H9 (cell line): ENCODE data around the gene KRTAP22-1. TPM values are rescaled to one million over a fixed set of nuclear protein-coding genes. Genes with fewer than 3 reads are reported as not detected.

Source experiments
- DNase-seq: peaks from one replicate; pipeline ENCODE4 v3.0.0-alpha.2; 2017
- H2AFZ ChIP-seq: one replicate; pipeline ENCODE4 v1.6.1; 2013; ENCODE audit warnings: mild to moderate bottlenecking, low read length, control low read depth, moderate library complexity
- H2AK5ac ChIP-seq: 2 replicates; pipeline ENCODE4 v1.6.1; 2013; ENCODE audit warnings: low read length, control low read depth, mixed read lengths; ENCODE audit not compliant: insufficient read length
- H2BK120ac ChIP-seq: one replicate; pipeline ENCODE4 v1.6.1; 2013; ENCODE audit warnings: low read depth, mild to moderate bottlenecking, low read length, control low read depth, inconsistent platforms; ENCODE audit not compliant: poor library complexity, severe bottlenecking
- H2BK12ac ChIP-seq: 2 replicates; pipeline ENCODE4 v1.6.1; 2013; ENCODE audit warnings: low read length, control low read depth, mixed read lengths, low read depth; ENCODE audit not compliant: insufficient read length
- H2BK15ac ChIP-seq: 2 replicates; pipeline ENCODE4 v1.6.1; 2013; ENCODE audit warnings: low read depth, low read length, control low read depth
- H2BK20ac ChIP-seq: one replicate; pipeline ENCODE4 v1.6.1; 2013; ENCODE audit warnings: low read depth, mild to moderate bottlenecking, low read length, control low read depth, inconsistent platforms; ENCODE audit not compliant: poor library complexity, severe bottlenecking
- H2BK5ac ChIP-seq: 2 replicates; pipeline ENCODE4 v1.6.1; 2013; ENCODE audit warnings: low read length, control low read depth, mixed read lengths; ENCODE audit not compliant: insufficient read length
- H3K14ac ChIP-seq: 2 replicates; pipeline ENCODE4 v1.6.1; 2013; ENCODE audit warnings: low read length, control low read depth; ENCODE audit not compliant: insufficient read depth
- H3K18ac ChIP-seq: 2 replicates; pipeline ENCODE4 v1.6.1; 2013; ENCODE audit warnings: low read depth, mild to moderate bottlenecking, mixed read lengths, low read length, control low read depth; ENCODE audit not compliant: insufficient read length
- H3K23ac ChIP-seq: 2 replicates; pipeline ENCODE4 v1.6.1; 2013; ENCODE audit warnings: low read length, control low read depth, mixed read lengths, low read depth; ENCODE audit not compliant: insufficient read length
- H3K23me2 ChIP-seq: 2 replicates; pipeline ENCODE4 v1.6.1; 2013; ENCODE audit warnings: low read depth, mild to moderate bottlenecking, mixed read lengths, low read length, control low read depth; ENCODE audit not compliant: insufficient read length, poor library complexity, severe bottlenecking
- H3K27ac ChIP-seq: 2 replicates; pipeline ENCODE4 v1.5.1; 2013; ENCODE audit warnings: low read length, control low read depth, mixed read lengths, low read depth; ENCODE audit not compliant: insufficient read length
- H3K27me3 ChIP-seq: 2 replicates; pipeline ENCODE4 v1.6.1; 2013; ENCODE audit warnings: low read length, control low read depth, inconsistent platforms; ENCODE audit not compliant: insufficient read depth
- H3K4ac ChIP-seq: 2 replicates; pipeline ENCODE4 v1.6.1; 2013; ENCODE audit warnings: low read depth, mild to moderate bottlenecking, control low read depth, inconsistent platforms, low read length, moderate library complexity
- H3K4me1 ChIP-seq: 2 replicates; pipeline ENCODE4 v1.6.1; 2013; ENCODE audit warnings: low read length, control low read depth, inconsistent platforms; ENCODE audit not compliant: insufficient read depth
- H3K4me2 ChIP-seq: 2 replicates; pipeline ENCODE4 v1.6.1; 2013; ENCODE audit warnings: low read length, control low read depth, mixed read lengths; ENCODE audit not compliant: insufficient read length, insufficient read depth
- H3K56ac ChIP-seq: 2 replicates; pipeline ENCODE4 v1.6.1; 2013; ENCODE audit warnings: low read depth, mild to moderate bottlenecking, mixed read lengths, low read length, control low read depth; ENCODE audit not compliant: insufficient read length
- H3K79me1 ChIP-seq: 2 replicates; pipeline ENCODE4 v1.6.1; 2013; ENCODE audit warnings: low read depth, mild to moderate bottlenecking, moderate library complexity, low read length, control low read depth, inconsistent platforms; ENCODE audit not compliant: insufficient read depth, poor library complexity, severe bottlenecking
- H3K79me2 ChIP-seq: 2 replicates; pipeline ENCODE4 v1.6.1; 2013; ENCODE audit warnings: low read length, control low read depth, inconsistent platforms; ENCODE audit not compliant: insufficient read depth
- H3K9ac ChIP-seq: 2 replicates; pipeline ENCODE4 v1.6.1; 2013; ENCODE audit warnings: low read length, control low read depth, mixed read lengths; ENCODE audit not compliant: insufficient read length; ENCODE audit errors: extremely low read depth
- H3K9me3 ChIP-seq: one replicate; pipeline ENCODE4 v1.6.1; 2013; ENCODE audit warnings: low read depth, low read length, inconsistent platforms; ENCODE audit not compliant: control insufficient read depth
- H3T11ph ChIP-seq: one replicate; pipeline ENCODE4 v1.6.1; 2013; ENCODE audit warnings: mild to moderate bottlenecking, low read length, control low read depth, inconsistent platforms
- H4K20me1 ChIP-seq: one replicate; pipeline ENCODE4 v1.6.1; 2013; ENCODE audit not compliant: control insufficient read depth, insufficient read length, insufficient read depth
- H4K5ac ChIP-seq: 2 replicates; pipeline ENCODE4 v1.6.1; 2013; ENCODE audit warnings: low read depth, mild to moderate bottlenecking, mixed read lengths, low read length, control low read depth; ENCODE audit not compliant: insufficient read length
- H4K8ac ChIP-seq: replicated peaks from 2 replicates; pipeline ENCODE4 v1.6.1; 2013; ENCODE audit warnings: low read length, control low read depth, mixed read lengths, low read depth; ENCODE audit not compliant: insufficient read length
- H4K91ac ChIP-seq: 2 replicates; pipeline ENCODE4 v1.6.1; 2013; ENCODE audit warnings: low read depth, mild to moderate bottlenecking, moderate library complexity, mixed read lengths, low read length, control low read depth; ENCODE audit not compliant: insufficient read length
- H3K27ac Mint-ChIP-seq, 3 experiments: 2 replicates in 2 of 3; 3 replicates in 1 of 3; pipeline ENCODE4 v1.8.0; 2020 to 2021; ENCODE audit warnings: mixed read lengths in 3 of 3, mild to moderate bottlenecking in 1 of 3, moderate library complexity in 1 of 3
- H3K27me3 Mint-ChIP-seq: 2 replicates; pipeline ENCODE4 v1.8.0; 2021; ENCODE audit warnings: low read depth, mild to moderate bottlenecking, moderate library complexity, mixed read lengths
- H3K36me3 Mint-ChIP-seq, 3 experiments: 2 replicates in 2 of 3; 3 replicates in 1 of 3; pipeline ENCODE4 v1.8.0; 2020 to 2021; ENCODE audit warnings: low read depth in 3 of 3, mixed read lengths in 3 of 3; ENCODE audit not compliant: insufficient read depth in 1 of 3
- H3K4me1 Mint-ChIP-seq, 2 experiments: 2 replicates each; pipeline ENCODE4 v1.8.0; 2020; ENCODE audit warnings: mixed read lengths in 2 of 2
- H3K4me3 Mint-ChIP-seq, 2 experiments: 2 replicates in 1 of 2; 3 replicates in 1 of 2; pipeline ENCODE4 v1.8.0; 2020 to 2021; ENCODE audit warnings: mild to moderate bottlenecking in 2 of 2, mixed read lengths in 2 of 2, moderate library complexity in 1 of 2
- H3K9me3 Mint-ChIP-seq, 2 experiments: 2 replicates in 1 of 2; 3 replicates in 1 of 2; pipeline ENCODE4 v1.8.0; 2020; ENCODE audit warnings: mild to moderate bottlenecking in 2 of 2, mixed read lengths in 2 of 2, moderate library complexity in 1 of 2
- WGBS: extraction: QIAGEN DNeasy Blood & Tissue Kit; methylation state at CpG from one replicate; pipeline ENCODE4 v1.1.7; 2013; ENCODE audit warnings: missing lambda C conversion rate, low lambda C conversion rate, mixed read lengths; ENCODE audit not compliant: insufficient read length; ENCODE audit errors: extremely low coverage; 5-methylcytosine and 5-hydroxymethylcytosine counted together
- long read RNA-seq: library from polyadenylated mRNA; unstranded; transcript quantifications from one replicate; pipeline ENCODE4 v2.0.0, GENCODE V29; 2020
- total RNA-seq: library from RNA; stranded (reverse); gene quantifications from 2 replicates; pipeline ENCODE4 v1.2.1, GENCODE V29; 2021
- TF ChIP-seq, protein P1 (sequence below): fragments of 200-600 bp; sonication (generic); conservative IDR thresholded peaks from 3 replicates; pipeline ENCODE4 v1.8.0; 2021; ENCODE audit warnings: antibody characterized with exemption, mild to moderate bottlenecking

Gene KRTAP22-1
- total RNA-seq: not detected in 2 replicates
- long read RNA-seq: 0 reads

DNA sequence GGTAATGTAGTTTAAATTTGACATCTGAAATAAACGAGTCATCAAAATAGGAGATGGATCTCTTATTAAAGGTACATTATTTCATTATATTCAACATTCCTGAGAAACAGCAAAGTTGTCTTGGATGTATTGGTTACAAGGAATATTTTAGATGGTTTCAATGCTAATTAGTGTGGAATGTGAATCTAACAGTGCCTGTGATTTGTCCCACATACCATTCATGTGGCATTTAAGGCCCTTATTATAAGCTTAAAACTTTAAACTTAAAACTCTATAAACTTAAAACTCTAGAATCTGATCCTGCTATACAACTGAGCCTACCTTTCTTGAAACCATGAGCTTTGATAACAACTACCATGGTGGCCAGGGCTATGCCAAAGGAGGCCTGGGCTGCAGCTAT, at the start of gene KRTAP22-1:
TSS of gene KRTAP22-1 (plus strand) at position 301 of the 400 bp plus-strand sequence.
- H3K9ac ChIP-seq: no peak within 1 kb of the TSS
- H3K27me3 Mint-ChIP-seq: no peaks in the 10 kb centered on the region
- no peak within 1 kb of the TSS for H3K27ac ChIP-seq
- no peak within 1 kb of the TSS for H3K23ac ChIP-seq
- no peak within 1 kb of the TSS for H2BK12ac ChIP-seq
- H3K4ac ChIP-seq: no peak within 1 kb of the TSS
- no peak within 1 kb of the TSS for H4K8ac ChIP-seq
- no peaks in the 10 kb centered on the region for H3K9me3 ChIP-seq
- no peaks in the 10 kb centered on the region for H3K79me1 ChIP-seq
- no peak within 1 kb of the TSS for H2AK5ac ChIP-seq
- H3K27me3 ChIP-seq: no peaks in the 10 kb centered on the region
- H3K36me3 Mint-ChIP-seq: peaks cover 0 to 18% (median 0%) of the 10 kb centered on the region in 3 experiments; a peak in 2 of 7 replicates
- H4K91ac ChIP-seq: no peak within 1 kb of the TSS
- H2BK120ac ChIP-seq: no peak within 1 kb of the TSS
- no CpG with 5 or more reads among the region's 1 CpG for WGBS
- H3K4me1 Mint-ChIP-seq: no peaks in the 10 kb centered on the region
- TF ChIP-seq, protein P1, sequence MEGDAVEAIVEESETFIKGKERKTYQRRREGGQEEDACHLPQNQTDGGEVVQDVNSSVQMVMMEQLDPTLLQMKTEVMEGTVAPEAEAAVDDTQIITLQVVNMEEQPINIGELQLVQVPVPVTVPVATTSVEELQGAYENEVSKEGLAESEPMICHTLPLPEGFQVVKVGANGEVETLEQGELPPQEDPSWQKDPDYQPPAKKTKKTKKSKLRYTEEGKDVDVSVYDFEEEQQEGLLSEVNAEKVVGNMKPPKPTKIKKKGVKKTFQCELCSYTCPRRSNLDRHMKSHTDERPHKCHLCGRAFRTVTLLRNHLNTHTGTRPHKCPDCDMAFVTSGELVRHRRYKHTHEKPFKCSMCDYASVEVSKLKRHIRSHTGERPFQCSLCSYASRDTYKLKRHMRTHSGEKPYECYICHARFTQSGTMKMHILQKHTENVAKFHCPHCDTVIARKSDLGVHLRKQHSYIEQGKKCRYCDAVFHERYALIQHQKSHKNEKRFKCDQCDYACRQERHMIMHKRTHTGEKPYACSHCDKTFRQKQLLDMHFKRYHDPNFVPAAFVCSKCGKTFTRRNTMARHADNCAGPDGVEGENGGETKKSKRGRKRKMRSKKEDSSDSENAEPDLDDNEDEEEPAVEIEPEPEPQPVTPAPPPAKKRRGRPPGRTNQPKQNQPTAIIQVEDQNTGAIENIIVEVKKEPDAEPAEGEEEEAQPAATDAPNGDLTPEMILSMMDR: no peak
- no peak within 1 kb of the TSS for H2BK5ac ChIP-seq
- H4K20me1 ChIP-seq: no peaks in the 10 kb centered on the region
- H3K27ac Mint-ChIP-seq: no peak within 1 kb of the TSS; a peak in 1 of 7 replicates
- no peak within 1 kb of the TSS for H3K4me3 Mint-ChIP-seq
- no peak within 1 kb of the TSS for H2AFZ ChIP-seq
- DNase-seq: no peak
- H2BK15ac ChIP-seq: no peak within 1 kb of the TSS
- H4K5ac ChIP-seq: no peak within 1 kb of the TSS
- H2BK20ac ChIP-seq: no peak within 1 kb of the TSS
- H3T11ph ChIP-seq: no peak within 1 kb of the TSS
- H3K14ac ChIP-seq: no peak within 1 kb of the TSS
- H3K23me2 ChIP-seq: no peaks in the 10 kb centered on the region
- H3K79me2 ChIP-seq: no peaks in the 10 kb centered on the region
- no peak within 1 kb of the TSS for H3K18ac ChIP-seq
- peaks cover 0 to 25% of the 10 kb centered on the region in 2 experiments; a peak in 2 of 5 replicates for H3K9me3 Mint-ChIP-seq
- H3K56ac ChIP-seq: no peak within 1 kb of the TSS
- no peak within 1 kb of the TSS for H3K4me2 ChIP-seq
- no peaks in the 10 kb centered on the region for H3K4me1 ChIP-seq
